ENCODE measurements around the gene ZNF185.

ZNF185 gene

DNA sequence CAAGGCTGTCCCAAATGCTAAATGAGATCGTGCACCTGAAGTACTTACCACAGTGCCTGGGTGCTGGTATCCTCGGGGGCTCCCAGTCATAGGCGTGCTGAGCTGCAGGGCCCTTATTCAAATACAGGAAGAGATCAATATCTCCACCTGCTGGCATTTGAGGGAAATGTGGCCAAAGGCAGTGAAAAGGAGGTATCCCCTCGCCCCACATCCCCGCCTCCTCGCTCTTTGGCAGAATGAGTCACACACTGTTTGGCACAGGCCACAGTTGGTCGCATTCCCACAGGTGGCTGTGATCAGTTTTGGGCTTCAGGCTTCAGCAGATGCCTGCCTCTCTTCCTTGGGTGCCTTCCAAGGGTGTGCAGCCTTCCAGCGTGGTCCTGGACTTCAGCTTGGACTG is 28.4 kb downstream of the ZNF185 start:
- no peak overlapping the region for H3K4me3 ChIP-seq (ENCODE audit: low read depth, low read length)
- peak; percentile 65 for DNase-seq (ENCODE audit: low read depth)
- TF ChIP-seq, protein P1, sequence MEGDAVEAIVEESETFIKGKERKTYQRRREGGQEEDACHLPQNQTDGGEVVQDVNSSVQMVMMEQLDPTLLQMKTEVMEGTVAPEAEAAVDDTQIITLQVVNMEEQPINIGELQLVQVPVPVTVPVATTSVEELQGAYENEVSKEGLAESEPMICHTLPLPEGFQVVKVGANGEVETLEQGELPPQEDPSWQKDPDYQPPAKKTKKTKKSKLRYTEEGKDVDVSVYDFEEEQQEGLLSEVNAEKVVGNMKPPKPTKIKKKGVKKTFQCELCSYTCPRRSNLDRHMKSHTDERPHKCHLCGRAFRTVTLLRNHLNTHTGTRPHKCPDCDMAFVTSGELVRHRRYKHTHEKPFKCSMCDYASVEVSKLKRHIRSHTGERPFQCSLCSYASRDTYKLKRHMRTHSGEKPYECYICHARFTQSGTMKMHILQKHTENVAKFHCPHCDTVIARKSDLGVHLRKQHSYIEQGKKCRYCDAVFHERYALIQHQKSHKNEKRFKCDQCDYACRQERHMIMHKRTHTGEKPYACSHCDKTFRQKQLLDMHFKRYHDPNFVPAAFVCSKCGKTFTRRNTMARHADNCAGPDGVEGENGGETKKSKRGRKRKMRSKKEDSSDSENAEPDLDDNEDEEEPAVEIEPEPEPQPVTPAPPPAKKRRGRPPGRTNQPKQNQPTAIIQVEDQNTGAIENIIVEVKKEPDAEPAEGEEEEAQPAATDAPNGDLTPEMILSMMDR (conservative IDR thresholded peaks at IDR 0.05; ENCODE audit: low read depth, low read length), result peak; percentile 67

DNA sequence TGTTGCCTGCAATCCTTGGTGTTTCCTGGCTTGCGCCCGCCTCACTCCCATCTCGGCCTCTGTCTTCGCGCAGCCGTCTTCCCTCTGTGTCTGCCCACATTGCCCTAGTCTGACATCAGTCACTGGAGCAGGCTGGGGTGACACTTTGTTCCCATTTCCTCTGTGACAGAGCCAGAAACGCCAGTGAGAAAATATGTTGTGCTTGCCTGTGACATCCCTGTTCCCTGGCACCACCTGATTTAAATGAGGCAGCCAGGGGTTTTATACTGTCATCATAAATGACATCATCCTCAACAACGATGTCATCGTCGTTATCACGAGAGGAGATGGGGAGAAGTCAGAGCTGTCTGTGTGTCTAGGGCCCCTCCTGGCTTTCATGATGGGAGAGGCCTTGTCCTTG is 29.1 kb downstream of the ZNF185 start:
- TF ChIP-seq, protein P1 (conservative IDR thresholded peaks at IDR 0.05; ENCODE audit: low read depth, low read length), result no peak
- DNase-seq (ENCODE audit: low read depth), result no peak
- no peak overlapping the region for H3K4me3 ChIP-seq (ENCODE audit: low read depth, low read length)

DNA sequence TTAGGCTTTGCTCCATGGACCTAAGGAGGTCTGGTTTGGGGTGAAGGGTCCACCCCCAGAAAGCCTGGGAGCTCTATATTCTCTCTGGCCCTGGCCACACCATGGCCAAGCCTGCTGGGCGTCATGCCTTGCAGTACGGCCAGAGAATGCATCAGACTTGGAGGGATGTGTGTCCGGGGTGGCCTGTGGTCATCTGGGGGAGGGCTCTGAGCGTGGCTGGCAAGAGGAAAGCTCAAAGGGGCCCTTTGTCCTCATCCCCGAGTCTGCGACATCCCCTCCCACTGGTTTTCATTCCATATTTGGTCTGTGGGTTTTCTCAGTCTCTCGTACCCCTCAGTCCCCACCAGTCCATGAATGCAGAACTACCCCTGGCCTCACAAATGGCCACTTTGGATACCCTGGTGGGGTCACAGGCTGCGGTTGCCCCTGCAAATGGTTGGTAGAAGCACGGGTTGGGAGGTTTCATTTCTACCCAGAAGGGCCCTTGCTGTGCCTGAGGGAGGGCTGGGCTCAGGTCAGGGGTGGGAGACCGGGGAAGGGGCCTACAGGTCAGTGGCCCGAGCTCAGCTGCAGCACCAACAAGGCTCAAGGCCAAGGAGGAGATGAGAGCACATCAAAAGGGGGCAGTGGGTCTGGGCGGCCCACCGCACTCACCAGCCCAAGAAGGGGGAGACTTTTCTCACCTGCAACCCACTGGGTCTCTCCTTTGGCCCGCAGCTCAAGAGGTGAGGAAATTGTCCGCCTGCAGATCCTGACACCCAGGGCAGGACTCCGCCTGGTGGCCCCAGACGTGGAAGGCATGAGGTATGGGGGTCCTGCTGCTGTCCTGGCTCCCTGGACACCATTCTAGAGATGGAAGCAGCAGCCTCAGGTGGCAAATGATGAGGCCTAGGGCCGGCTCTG is 30.2 kb downstream of the ZNF185 start:
- H3K4me3 ChIP-seq (ENCODE audit: low read depth, low read length), result no peak overlapping the region
- TF ChIP-seq, protein P1 (conservative IDR thresholded peaks at IDR 0.05; ENCODE audit: low read depth, low read length), result no peak
- DNase-seq (ENCODE audit: low read depth), result no peak

DNA sequence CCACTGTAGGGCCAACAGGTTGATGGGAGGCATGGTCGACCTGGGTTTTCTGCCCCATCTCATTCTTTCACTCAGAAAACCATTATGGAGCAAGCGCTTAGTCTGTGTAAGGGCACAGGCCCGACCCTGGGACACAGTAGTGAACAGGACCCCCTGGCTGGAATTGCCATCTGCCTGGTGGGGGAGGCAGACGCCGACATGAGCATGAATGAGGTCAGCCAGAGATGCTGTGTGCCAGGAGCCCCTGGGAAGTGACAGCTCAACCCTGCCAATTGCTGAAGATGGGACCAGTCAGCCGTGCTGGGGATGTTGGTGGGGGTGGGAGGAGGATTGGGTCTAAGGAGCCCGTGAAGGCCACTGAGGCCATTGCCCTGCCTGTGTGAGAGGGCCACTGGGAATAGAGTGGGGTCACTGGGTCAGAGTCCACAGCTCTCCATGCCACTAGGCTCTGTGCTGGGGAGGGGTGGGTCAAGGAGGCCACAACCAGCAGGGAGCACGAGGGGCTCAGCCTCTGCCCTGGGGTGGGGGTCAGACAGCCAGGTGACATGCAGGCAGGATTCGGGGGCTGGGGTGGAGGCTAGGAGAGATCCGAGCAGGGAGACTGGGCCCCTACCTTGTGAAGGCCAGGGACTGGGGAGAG is 31.0 kb downstream of the ZNF185 start:
- no peak overlapping the region for H3K4me3 ChIP-seq (ENCODE audit: low read depth, low read length)
- no peak for DNase-seq (ENCODE audit: low read depth)
- TF ChIP-seq, protein P1 (conservative IDR thresholded peaks at IDR 0.05; ENCODE audit: low read depth, low read length), result no peak

DNA sequence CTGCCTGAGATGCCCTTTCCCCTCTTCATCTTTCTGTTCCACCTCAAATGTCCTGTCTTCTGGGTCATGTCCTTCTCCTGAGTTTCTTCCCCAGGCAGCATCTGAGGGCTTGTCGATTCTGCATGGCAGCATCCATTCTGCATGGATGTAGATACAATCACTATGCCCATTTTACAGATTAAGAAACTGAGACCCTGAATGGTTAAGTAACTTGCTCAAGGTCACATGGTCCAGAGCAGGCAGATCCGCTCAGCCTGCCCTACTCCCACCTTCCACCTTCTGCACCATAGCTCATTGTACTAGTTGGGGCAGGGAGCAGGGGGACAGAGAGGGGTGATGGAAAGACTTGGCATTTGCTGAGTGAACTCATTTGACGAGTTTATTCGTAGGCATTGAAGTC is 32.0 kb downstream of the ZNF185 start:
- TF ChIP-seq, protein P1 (conservative IDR thresholded peaks at IDR 0.05; ENCODE audit: low read depth, low read length), result no peak
- DNase-seq (ENCODE audit: low read depth), result no peak
- no peak overlapping the region for H3K4me3 ChIP-seq (ENCODE audit: low read depth, low read length)

DNA sequence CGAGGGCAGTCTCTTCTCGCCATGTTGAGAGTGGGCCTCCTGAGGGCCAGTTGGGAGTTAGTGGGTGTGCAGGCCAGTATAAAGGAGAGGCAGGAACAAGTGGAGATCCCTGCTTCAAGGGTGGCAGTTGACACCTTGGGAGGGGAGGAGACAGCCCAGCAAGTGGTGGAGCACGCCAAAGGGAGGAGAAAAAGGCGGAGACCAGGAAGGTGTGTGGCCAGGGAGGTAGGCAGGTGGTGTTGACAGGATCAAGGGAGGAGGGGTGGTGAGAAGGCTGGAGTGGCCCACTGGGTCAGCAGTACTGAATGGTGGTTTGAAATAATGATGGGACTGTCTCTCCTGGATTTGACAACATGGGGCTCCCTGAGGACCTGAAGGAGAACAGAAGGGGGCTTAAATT is 32.6 kb downstream of the ZNF185 start:
- DNase-seq (ENCODE audit: low read depth), result no peak
- no peak overlapping the region for H3K4me3 ChIP-seq (ENCODE audit: low read depth, low read length)
- TF ChIP-seq, protein P1 (conservative IDR thresholded peaks at IDR 0.05; ENCODE audit: low read depth, low read length), result no peak

Data from choroid plexus epithelial cell (primary cell).